ENCODE measurements around the gene ATN1.

Gene ATN1

DNA sequence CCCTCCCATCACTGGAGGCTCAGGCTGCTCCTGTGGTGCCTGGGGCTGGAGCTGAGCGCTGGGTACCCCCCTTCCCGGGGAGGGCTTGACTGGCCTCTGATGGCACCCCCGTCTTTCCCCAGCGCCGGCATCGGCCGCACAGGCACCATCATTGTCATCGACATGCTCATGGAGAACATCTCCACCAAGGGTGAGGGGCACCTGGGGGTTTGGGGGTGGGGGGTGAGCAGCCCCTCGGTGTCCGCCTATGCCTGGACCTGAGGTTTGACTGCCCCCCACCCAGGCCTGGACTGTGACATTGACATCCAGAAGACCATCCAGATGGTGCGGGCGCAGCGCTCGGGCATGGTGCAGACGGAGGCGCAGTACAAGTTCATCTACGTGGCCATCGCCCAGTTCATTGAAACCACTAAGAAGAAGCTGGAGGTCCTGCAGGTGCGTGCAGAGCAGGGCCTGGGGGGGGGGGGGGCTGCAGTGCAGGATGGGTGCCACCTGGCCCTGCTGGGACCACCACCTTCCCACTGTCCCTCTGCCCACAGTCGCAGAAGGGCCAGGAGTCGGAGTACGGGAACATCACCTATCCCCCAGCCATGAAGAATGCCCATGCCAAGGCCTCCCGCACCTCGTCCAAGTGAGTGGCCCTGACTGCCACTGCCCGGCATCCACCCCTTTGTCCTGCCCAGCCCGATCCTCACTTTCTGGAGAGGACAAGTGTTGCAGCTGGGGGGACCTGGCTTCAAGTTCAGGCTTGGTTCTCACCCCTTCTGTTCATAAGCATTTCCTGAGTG lies 32.2 kb downstream of the ATN1 start:
- DNase-seq, result no peak

DNA sequence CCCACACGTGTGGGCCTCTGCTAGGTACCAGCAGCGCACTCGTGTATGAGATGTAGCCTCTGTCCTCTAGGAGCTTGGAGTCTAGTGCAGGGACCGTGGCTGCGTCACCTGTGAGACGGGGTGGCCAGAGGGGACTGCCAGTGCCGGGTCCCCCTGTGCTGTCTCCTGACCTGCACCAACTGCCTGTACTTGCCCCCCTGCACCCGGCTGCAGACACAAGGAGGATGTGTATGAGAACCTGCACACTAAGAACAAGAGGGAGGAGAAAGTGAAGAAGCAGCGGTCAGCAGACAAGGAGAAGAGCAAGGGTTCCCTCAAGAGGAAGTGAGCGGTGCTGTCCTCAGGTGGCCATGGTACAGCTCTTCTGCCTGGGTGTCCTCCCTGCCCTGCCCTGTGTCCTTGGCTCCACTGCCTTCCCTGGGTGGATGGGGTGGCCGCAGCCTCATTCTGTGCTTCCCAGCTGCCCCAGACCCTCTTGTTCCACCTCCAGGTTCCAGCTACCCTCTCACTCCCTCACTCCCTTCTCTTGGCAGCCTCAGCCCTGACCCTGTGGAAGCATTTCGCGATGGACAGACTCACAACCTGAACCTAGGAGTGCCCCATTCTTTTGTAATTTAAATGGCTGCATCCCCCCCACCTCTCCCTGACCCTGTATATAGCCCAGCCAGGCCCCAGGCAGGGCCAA lies 33.0 kb downstream of the ATN1 start:
- DNase-seq, result peak in 1 of 2 experiments; percentile 5

DNA sequence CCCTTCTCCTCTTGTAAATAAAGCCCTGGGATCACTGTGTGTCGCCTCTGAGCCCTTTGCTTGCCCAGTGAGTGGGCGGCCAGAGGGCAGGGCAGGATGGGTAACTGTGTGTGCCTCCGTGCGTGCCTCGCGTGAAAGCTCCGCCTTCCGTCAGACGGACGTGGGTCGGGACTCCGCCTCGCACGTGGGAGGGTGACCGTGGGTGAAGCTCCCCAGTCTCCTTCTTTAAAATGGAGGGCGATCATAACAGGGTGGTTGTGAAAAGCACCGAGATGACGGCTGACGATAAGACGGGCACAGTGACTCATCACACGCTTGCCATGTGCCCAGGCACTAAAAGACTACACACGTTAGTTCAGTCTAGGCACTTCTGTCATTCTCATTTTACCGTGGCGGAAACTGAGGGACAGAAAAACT lies 33.5 kb downstream of the ATN1 start:
- DNase-seq, result no peak

DNA sequence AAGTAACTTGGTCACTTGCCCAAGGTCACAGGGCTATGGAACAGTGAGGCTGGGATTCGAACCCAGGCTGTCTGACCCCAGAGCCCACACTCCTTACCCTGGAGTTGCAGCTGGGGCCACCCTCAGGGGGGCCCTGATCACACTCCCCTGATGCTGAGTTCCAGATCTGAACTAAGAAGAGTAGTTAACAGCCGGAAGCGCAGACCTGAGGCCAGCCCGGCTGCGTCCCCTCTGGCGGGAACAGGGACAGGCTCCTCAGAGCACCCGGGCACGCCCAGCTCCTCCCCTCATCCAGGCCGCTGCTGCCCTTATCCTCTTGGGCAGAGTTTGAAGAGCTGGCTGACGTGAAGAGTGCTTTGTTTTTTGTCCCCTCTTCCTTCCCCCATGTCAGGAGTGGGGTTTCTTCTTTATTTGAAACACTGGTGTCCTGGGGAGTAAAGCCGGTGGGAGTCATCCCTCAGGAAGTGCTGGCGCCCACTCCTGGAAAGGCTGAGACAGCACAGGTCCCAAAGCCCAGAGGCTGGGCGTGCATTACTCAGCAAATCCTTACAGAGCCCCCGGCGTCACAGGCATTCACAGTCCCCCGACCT lies 34.0 kb downstream of the ATN1 start:
- peak; percentile 49 to 56 for DNase-seq

DNA sequence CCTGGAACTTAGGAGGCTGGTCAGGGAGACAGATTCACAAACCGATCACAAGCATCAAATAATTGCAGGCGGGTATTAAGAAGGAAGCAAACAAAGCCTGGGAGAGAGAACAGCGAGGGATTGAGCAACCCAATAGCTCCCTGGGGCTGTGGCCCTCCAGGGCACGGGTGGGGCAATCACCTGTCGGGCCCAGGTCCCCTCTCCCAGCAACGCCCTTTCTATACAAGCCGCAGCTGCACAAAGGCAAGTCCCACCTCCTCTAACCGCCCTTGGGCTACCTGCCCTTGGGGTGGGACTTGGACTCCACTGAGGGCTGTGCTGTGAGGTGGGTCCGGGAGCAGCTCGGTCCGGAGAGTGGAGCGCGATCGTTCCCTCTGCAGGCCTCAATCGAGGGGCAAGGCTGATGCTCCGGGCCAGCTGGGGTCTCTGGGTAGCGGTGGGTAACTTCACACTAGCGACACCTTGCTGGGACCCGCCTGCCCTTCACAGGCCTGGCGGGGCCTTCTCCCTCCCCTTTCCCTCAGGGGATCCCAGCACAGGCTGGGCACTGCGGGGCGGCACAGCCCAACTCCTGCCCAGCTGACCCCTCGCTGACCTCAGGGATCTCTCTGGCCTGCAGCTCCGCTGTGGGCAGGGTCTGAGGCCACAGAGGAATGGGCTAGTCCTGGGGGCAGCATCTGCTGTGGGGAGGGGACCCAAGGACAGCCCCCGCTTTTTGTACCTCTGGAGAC lies 34.7 kb downstream of the ATN1 start:
- no peak for DNase-seq

DNA sequence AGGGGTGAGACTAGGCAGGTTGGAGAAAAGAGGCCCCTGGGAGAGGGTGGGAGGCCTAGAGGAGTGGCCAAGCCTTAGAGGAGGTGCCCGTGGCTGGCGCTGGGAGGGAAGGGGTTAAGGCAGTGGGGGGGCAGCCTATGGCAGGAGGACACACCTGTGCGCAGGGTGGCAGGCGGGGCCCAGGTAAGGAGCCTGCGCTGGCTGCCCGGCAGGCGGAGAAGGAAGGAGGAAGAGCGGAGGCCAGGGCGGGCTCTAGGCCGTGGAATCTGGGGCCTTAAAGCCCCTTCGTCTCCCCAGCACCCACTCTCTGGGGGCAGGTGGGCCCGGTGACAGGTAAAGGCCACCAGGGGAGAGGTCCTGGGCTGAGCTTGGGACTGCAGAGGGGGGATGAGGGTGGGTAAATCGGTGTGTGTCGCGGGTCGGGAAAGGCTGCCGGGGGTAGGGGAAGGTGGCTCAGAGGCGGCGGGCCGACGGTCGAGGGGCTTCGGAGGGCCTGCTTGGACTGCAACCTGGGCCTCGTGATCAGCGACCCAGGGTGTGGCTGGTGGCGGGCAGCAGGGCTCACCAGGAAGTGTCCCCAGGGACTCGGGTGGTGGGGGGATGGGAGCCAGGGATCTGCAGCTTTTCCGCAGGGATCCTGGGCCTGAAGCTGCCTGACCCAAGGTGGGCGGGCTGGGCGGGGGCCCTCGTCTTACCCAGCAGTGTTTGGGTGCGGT lies 35.4 kb downstream of the ATN1 start:
- DNase-seq, result no peak

DNA sequence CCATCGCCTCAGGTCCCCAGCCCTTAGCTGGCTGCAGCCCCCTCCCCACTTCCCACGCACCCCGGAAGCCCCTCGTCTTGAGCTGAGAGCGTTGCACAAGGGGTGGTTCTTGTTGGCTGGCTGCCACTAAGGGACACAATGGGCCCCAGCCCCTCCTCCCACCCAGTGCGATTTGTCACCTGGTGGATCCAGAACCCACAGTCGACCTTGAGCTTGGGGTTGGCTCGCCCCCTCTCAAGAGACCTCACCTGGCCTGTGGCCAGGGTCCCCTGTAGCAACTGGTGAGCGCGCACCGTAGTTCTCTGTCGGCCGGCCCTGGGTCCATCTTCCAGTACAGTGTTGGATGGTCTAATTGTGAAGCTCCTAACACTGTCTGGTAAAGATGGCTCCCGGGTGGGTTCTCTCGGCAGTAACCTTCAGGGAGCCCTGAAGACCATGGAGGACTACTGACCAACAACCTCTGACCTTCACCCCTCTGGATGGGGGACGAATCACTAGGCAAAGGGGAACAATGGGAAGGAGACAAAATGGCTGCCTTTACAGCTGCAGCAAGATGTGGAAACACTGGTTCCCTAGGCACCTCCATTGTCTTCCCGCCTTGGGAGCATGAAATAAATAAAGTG lies 36.1 kb downstream of the ATN1 start:
- no peak for DNase-seq

DNA sequence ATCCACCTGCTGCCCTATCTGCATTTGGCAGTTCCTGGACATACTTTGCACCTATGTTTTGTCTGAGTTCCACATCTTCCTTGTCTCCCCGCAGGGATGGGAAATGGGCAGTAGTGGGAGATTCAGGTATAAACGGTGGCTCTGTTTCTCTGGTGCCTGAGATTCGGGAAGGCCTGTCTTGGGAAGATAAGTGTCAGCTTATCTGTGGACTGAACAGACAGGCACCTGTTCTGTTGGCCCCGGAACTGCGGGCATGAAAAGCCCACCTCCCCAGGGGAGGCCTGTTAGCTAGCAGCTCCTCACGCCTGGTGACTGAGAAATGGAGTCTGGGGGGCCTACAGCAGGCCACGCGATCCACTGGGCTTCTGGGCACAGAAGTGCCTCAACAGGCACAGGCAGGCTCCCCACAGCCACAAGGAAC lies 36.9 kb downstream of the ATN1 start:
- DNase-seq, result no peak

DNA sequence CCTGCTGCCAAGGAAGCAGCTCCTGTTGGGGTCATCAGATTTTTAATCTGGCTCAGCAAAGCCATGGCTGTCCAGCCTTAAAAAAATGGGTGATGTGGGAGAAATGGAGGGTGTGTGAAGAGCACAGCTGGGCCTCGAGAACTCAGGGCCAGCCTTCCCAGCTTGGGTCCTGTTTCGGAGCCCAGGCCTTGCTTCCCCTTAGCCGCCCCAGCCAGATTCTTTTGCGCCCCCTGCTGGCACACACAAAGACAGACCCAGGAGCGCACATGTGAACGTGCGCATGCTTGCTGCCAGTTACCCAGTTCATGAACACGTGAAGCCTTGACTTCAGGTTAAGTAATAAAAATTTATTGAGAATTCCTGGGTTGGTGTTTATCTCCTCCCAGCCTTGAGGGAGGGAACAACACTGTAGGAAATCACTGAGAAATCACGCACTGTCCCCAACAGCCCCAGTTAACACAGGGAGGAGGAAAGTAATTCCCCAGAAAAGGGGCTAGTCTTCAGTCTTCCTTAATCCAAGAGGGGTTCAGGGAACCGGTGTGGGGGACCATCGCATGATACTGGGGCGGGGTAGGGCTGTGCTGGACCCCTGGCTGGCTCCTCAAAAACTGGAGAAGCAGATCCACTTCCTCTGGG lies 37.4 kb downstream of the ATN1 start:
- DNase-seq, result peak; percentile 63 to 65

DNA sequence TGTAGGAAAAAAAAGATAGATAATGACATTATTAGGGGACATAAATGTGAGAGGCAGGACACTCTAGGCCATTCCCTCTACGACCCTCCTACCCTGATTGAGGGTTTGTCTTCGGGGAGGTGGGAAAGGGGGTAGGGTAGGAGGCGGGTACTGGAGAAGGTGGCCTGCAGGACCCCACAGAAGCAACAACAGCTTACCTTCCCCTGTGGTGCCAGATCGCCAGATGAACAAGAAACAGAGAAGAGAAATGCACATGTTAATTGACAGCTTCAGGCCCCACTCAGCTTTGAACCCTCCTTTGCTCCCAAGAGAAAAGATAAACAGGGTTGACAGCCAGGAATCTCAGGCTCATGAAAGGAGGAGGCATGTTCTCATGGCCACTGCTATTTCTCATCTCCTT lies 38.0 kb downstream of the ATN1 start:
- no peak for DNase-seq

DNA sequence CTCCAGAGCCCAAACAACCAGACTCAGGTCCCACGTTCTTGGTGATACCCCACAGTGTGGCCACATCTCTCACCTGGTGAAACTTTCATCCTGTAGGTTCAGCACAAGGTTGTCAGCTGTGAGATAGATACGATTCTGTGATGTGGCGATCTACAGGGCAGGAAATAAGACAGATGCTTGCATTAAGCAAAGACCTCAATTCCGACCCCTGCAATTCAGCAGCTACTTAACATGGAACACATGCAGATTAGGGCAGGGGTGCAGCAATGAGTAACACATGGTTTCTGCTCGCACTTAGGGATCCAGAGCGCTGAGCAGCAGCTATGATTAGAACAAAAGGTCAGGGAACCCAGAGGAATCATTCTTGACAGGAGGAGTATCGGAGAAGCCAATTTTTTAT lies 38.6 kb downstream of the ATN1 start:
- no peak for DNase-seq

DNA sequence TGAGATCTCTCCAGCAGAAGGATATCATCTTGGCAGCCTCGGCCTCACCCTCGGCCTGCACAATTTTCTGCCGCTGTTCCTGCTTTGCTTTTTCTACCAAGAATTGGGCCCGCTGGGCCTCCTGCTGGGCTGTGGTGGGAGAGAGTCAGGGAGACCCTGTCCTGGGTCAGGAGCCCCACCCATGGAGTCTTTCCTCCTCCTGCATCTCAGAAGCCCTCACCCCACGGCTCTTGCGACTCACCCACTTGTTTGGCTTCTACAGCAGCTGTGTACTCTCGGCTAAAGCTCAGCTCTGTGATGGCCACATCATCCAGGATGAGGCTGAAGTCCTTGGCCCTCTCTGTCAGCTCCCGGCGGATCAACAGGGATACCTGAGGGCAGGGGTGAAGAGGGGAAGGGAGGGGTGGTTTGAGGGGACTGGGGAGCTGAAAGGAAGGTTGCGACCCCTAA lies 39.9 kb downstream of the ATN1 start:
- DNase-seq, result no peak

DNA sequence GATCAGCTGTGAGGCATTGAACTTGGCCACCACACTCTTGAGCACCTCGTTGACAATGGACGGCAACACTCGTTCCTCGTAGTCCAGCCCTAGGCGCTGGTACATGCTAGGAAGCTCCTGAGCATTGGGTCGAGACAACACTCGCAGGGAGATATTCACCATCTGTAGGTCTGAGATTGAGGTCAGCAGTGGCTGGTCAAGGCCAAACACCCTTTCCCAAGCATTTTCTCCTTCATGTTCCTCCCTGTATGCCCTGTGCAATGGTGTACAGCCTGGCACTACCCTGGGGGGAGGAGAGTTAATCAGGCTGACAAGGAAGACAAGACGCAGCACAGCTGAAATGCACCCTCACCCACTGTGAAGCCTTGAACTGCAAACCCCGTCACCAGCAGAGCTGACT lies 40.7 kb downstream of the ATN1 start:
- no peak for DNase-seq

DNA sequence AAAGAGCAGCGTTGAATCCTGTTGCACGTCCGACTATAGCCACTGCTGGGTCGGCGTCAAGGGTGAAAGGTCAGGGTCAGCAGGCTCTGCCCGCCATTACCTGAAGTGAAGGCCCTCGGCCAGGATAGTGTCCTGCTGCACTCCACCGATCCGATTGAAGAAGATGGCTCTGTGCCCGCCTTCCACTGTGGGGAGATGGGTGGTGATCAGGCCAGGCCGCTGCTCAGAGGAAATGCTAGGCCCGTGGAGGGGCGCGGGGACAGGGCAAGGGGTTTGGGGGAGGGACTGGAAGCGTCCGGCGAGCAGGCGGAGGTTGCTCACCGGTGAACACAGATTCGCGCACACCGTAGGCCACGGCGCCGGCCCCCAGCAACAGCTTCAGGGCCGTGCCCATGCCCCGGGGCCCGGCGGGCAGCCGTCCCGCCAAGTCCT lies 42.4 kb downstream of the ATN1 start:
- DNase-seq, result no peak

DNA sequence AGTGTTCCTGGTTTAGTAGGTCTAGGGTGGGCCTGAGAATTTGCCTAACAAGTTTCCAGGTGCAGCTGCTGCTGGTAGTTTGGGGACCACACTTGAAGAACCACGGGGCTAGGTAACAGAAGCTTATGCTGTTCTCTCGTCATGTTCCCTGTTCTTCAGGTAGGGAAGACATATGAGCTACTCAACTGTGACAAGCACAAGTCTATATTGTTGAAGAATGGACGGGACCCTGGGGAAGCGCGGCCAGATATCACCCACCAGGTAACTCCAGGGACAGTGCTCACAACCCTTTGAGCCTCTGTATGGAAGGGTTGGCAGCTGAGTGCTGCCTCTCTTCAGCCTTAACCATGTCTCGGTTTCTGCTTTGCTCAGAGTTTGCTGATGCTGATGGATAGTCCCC lies 46.4 kb downstream of the ATN1 start:
- DNase-seq, result no peak

DNA sequence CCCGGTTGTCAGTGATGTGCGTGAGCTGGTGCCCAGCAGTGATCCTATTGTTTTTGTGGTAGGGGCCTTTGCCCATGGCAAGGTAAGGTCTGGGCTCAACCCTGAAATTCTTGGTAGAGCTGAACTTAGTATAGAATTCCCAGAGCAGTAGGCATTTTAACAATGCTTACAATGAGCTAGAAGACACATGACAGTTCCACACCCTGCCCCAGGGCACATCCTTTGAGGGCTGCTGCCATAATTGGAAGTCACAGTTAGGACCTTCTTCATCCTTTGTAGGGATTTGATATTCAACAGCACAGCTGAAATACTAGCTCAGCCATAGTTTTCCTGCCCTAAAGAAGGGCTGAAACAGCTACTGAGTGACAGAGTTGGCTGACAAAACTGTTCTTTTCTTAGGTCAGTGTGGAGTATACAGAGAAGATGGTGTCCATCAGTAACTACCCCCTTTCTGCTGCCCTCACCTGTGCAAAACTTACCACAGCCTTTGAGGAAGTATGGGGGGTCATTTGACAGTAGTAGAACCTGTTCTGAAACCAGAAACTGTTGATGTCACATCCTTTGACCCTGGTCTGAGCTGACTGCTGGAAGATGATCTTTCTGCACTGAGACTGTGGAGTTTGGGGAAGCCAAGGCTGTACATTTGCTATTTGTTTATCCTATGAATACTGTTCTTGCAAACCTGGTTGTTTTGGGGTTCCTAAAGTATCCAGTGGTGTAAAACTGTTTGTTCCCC lies 47.7 kb downstream of the ATN1 start:
- no peak for DNase-seq

DNA sequence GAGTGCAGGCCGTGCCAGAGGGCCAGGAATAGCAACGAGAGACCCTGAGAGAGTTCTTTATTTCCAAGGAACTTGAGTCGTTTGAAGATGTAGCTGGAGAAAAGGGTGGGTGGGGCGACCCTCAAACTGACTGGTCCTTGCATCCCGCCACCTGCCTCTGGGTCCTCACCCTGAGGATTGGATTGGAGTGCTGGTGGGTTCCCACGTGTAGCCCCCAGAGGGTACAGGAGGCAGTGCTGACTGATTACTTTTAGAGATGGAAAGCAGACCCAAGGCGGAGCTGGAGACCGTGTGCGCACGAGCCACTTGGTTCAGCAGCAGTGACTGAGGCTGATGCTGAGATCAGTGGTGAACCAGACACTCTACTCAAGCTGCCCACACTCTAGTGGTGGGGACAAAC lies 49.9 kb downstream of the ATN1 start:
- DNase-seq, result no peak

DNA sequence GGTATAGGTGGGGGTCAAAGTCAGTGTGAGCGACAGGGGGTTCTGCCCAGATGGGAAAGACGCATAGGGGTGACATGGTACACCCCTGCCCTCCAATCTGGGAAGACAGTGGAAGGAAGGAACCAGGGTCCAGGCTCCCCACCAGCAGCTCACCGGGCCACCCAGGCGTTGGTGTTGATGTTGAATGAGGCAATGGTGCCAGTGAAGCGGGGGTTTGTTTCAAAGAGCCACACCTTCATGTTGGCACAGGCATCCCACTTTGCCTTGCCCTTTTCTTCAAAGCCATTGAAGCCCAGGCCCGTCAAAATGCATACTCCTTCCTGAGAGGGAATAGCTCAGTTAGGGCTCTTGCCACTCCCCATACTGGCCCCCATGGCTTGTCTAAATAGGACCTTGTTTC lies 50.4 kb downstream of the ATN1 start:
- no peak for DNase-seq

DNA sequence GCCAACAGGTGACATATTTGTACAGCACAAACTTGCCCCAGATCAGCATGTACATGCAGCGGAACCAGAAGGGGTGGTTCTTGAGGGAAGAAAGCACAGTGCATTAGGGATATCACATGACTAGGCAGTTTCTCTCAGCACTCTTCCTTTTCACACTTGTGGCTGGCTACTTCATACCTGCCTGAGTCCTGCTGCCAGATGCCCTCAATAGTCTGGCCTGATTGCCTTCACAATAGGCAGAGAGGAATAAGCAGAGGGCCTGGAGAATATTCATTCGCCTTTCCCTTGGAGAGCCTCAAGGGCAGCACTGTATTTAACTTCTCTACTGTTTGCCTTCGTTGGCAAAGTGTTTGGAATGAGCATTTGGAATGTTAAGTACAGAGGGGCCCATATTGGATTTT lies 50.9 kb downstream of the ATN1 start:
- no peak for DNase-seq

DNA sequence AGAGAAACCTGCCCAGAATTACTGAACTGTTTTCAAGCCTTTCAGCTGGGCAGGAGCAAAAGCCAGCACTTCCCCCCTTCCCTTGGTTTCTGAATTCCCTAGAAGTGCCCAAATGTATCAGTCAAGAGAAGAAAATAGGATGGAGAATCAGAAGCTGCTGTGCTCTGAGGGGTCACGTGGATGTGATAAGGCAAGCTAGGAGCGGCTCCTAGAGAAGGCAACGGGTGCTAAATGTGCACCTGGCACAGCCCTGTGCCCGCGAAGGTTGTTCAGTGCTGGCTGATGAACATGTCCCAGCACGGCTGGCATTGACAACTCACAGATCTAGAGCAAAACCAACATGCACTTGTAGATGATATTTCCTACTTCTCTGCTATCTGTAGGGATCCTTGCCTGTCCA lies 51.3 kb downstream of the ATN1 start:
- DNase-seq, result no peak

DNA sequence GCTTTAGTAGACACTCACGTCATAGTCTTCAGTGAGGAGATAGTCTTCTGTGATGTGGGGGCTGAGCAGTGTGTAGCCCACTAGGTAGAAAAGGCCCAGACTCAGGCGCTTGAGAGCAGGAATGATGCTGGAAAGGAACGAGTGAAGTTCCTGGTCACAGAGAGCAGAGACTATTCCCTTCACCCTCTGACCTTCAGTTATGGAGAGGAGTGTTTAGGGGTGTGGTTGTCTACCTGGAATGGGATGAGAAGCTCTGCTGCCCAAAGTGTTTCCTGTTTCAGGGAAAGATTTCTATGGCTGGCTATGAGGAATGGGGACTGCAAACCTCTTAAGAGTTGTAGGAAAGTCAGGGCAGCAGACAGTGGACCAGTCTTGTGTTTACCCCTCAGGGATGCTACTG lies 51.7 kb downstream of the ATN1 start:
- DNase-seq, result no peak

Measured in Kasumi-1 (cell line).